Lower leg skin (tissue), 3 donors: Measurements from ENCODE around the gene PLPPR1.

Experiments
- CTCF ChIP-seq, 3 donors: fragments of 450-650 bp; IDR thresholded peaks; one replicate each; pipeline ENCODE4 v1.5.1; 2016; ENCODE audit warnings: antibody characterized with exemption in 3 of 3, mild to moderate bottlenecking in 3 of 3, moderate library complexity in 2 of 3
- POLR2A ChIP-seq, 2 donors: fragments of 450-650 bp; IDR thresholded peaks; one replicate each; pipeline ENCODE4 v1.6.1; 2016 to 2017; ENCODE audit warnings: antibody characterized with exemption in 2 of 2, mild to moderate bottlenecking in 1 of 2, moderate library complexity in 1 of 2

GRCh38 chr9:101022704-101023103 lies 5.8 kb upstream of the PLPPR1 start:
- TF ChIP-seq POLR2A (IDR thresholded peaks at IDR 0.05) (no peak), CTCF (IDR thresholded peaks at IDR 0.05) (no peak)
